ENCODE data around the gene WIPF1.

WIPF1 gene

GRCh38 chr2:174546519-174547506 is 50.8 kb downstream of the WIPF1 start:
- in situ Hi-C loops (cut with HindIII; ENCODE audit: low sequenced_read_pairs) = no loop called here
- H3K4me3 ChIP-seq (ENCODE audit: low read depth, low read length) = no peak overlapping the region
- TF ChIP-seq, protein P1, sequence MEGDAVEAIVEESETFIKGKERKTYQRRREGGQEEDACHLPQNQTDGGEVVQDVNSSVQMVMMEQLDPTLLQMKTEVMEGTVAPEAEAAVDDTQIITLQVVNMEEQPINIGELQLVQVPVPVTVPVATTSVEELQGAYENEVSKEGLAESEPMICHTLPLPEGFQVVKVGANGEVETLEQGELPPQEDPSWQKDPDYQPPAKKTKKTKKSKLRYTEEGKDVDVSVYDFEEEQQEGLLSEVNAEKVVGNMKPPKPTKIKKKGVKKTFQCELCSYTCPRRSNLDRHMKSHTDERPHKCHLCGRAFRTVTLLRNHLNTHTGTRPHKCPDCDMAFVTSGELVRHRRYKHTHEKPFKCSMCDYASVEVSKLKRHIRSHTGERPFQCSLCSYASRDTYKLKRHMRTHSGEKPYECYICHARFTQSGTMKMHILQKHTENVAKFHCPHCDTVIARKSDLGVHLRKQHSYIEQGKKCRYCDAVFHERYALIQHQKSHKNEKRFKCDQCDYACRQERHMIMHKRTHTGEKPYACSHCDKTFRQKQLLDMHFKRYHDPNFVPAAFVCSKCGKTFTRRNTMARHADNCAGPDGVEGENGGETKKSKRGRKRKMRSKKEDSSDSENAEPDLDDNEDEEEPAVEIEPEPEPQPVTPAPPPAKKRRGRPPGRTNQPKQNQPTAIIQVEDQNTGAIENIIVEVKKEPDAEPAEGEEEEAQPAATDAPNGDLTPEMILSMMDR (IDR thresholded peaks at IDR 0.05; ENCODE audit: low read depth, low read length) = peak; percentile 61
- DNase-seq (ENCODE audit: low read depth, low spot score) = peak; percentile 19

DNA sequence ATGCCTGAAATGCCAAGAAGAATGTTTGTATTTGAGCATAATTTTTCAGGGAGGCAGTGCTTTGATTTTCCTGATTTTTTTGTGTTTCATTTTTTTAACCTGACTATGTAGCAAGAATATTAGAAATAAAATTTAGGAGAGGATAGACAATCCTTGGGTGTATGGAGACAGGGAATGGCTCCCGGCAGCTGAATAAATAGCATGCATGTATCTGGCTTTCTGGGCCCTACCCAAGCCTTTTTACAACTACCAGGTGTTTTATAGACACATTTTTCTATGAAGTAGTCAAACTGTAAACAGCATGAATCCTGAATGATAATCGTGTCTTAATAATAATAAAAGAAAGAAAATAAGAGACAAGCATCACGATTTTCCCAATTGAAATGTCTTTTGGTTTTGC is 52.4 kb downstream of the WIPF1 start:
- TF ChIP-seq, protein P1 (IDR thresholded peaks at IDR 0.05; ENCODE audit: low read depth, low read length) = no peak
- DNase-seq (ENCODE audit: low read depth, low spot score) = no peak
- no peak overlapping the region for H3K4me3 ChIP-seq (ENCODE audit: low read depth, low read length)
- in situ Hi-C loops (cut with HindIII; ENCODE audit: low sequenced_read_pairs) = no loop called here

GRCh38 chr2:174544802-174545201 is 52.8 kb downstream of the WIPF1 start:
- DNase-seq (ENCODE audit: low read depth, low spot score) = no peak
- TF ChIP-seq, protein P1 (IDR thresholded peaks at IDR 0.05; ENCODE audit: low read depth, low read length) = no peak
- no peak overlapping the region for H3K4me3 ChIP-seq (ENCODE audit: low read depth, low read length)
- in situ Hi-C loops (cut with HindIII; ENCODE audit: low sequenced_read_pairs) = no loop called here

- TF ChIP-seq, protein P1 (IDR thresholded peaks at IDR 0.05; ENCODE audit: low read depth, low read length) = no peak
- no peak for DNase-seq (ENCODE audit: low read depth, low spot score)
- no peak overlapping the region for H3K4me3 ChIP-seq (ENCODE audit: low read depth, low read length)
- in situ Hi-C loops (cut with HindIII; ENCODE audit: low sequenced_read_pairs) = no loop called here
These were observed 53.4 kb downstream of the WIPF1 start for GRCh38 chr2:174544156-174544555.

GRCh38 chr2:174540893-174541292 is 56.7 kb downstream of the WIPF1 start:
- no peak overlapping the region for H3K4me3 ChIP-seq (ENCODE audit: low read depth, low read length)
- TF ChIP-seq, protein P1 (IDR thresholded peaks at IDR 0.05; ENCODE audit: low read depth, low read length) = no peak
- in situ Hi-C loops (cut with HindIII; ENCODE audit: low sequenced_read_pairs) = no loop called here
- no peak for DNase-seq (ENCODE audit: low read depth, low spot score)

DNA sequence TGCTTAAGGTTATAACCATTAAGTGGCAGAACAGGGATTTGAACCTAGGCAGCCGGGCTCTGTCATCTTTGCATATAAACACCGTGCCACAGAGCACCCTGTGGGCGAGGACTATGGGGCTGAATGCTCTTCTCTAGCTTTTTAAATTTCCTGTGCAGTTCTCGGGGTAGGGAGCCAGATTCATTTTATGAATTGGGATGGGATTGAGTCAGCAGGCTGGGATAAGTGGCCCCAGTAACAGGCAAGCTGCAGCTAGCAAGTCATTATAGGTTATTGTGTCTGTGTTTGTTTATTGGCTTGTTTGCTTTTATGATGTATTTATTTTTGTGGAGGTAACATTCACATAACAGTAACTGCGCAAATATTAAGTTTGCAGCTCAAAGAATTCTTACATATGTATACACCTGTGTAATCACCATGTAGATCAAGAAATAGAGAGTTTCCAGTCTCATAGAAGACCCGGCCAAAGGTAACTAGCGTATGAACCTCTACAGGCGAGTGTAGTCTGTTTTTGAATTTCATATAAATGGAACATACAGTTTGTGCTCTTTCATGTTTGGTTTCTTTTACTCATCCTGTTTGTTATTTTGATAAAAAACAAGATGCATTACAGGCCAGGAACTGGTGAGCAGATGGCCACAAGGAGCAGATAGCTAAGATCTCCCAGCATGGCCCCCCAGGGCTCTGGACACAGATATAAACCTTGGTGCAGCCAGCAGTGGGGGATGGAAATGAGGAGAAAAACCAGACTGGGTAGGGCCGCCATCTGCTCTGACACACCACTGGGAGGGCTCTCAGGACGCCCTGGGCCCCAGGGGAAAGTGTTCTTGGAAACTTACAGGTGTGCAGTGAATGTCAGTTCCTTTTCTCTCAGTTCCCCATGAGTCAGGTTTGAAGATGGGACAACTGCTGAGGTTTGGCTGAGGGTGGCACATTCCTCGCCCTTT is 61.6 kb downstream of the WIPF1 start:
- no peak for DNase-seq (ENCODE audit: low read depth, low spot score)
- TF ChIP-seq, protein P1 (IDR thresholded peaks at IDR 0.05; ENCODE audit: low read depth, low read length) = no peak
- H3K4me3 ChIP-seq (ENCODE audit: low read depth, low read length) = no peak overlapping the region
- in situ Hi-C loops (cut with HindIII; ENCODE audit: low sequenced_read_pairs) = no loop called here
